Sigmoid colon (tissue), 7 donors: ENCODE data around the gene SND1. TPM values are rescaled to one million over a fixed set of nuclear protein-coding genes. Genes with fewer than 3 reads are reported as not detected.

Source experiments
- DNase-seq: peaks from one replicate; pipeline ENCODE4 v3.0.0-alpha.2; 2019
- H3K27ac ChIP-seq, 4 donors: fragments of 200-600 bp; sonication (generic); one replicate each; pipeline ENCODE4 v1.5.1; 2016 to 2019; ENCODE audit warnings: mild to moderate bottlenecking in 1 of 4
- H3K27me3 ChIP-seq, 3 donors: fragments of 200-600 bp; sonication (generic); one replicate each; pipeline ENCODE4 v1.5.1; 2019; ENCODE audit warnings: mild to moderate bottlenecking in 1 of 3
- H3K36me3 ChIP-seq, 4 donors: fragments of 200-600 bp; sonication (generic); one replicate each; pipeline ENCODE4 v1.5.1; 2016 to 2019
- H3K4me1 ChIP-seq, 4 donors: fragments of 200-600 bp; sonication (generic); one replicate each; pipeline ENCODE4 v1.5.1; 2017 to 2019
- H3K4me3 ChIP-seq, 4 donors: fragments of 200-600 bp; sonication (generic); one replicate each; pipeline ENCODE4 v1.5.1; 2017 to 2019; ENCODE audit warnings: mild to moderate bottlenecking in 2 of 4, moderate library complexity in 1 of 4
- H3K9me3 ChIP-seq, 4 donors: fragments of 200-600 bp in 3 of 4; sonication (generic) in 3 of 4; one replicate each; pipeline versions ENCODE4 v1.5.1 to v1.6.1; 2013 to 2019
- CTCF ChIP-seq, 4 experiments: fragments of 450-650 bp in 3 of 4; fragments of 200-600 bp in 1 of 4; IDR thresholded peaks; one replicate each; pipeline ENCODE4 v1.5.1; 2016 to 2019; ENCODE audit warnings: antibody characterized with exemption in 4 of 4, mild to moderate bottlenecking in 3 of 4, moderate library complexity in 2 of 4
- EP300 ChIP-seq, 4 donors: sonication (generic); formaldehyde crosslinking; IDR thresholded peaks; one replicate each; pipeline ENCODE4 v1.6.1; 2017; ENCODE audit warnings: antibody characterized with exemption in 4 of 4
- POLR2A ChIP-seq, 2 donors: fragments of 450-650 bp; IDR thresholded peaks; one replicate each; pipeline ENCODE4 v1.6.1; 2016; ENCODE audit warnings: antibody characterized with exemption in 2 of 2, mild to moderate bottlenecking in 2 of 2, moderate library complexity in 2 of 2
- POLR2AphosphoS5 ChIP-seq, 4 donors: sonication (generic); formaldehyde crosslinking; IDR thresholded peaks; one replicate each; pipeline ENCODE4 v1.6.1; 2017; ENCODE audit warnings: antibody characterized with exemption in 4 of 4
- WGBS, 2 donors: extraction: QIAGEN DNeasy Blood & Tissue Kit; methylation state at CpG; one replicate each; pipeline ENCODE4 v1.1.7; 2013; 5-methylcytosine and 5-hydroxymethylcytosine counted together
- intact Hi-C: fragments of 100-400 bp; cut with DNase I; formaldehyde crosslinking; loops from one replicate; pipeline ENCODE4 v1.15.1; 2023
- polyA plus RNA-seq, 3 donors: library from polyadenylated mRNA; stranded (reverse); fragments of 200-250 nt; gene quantifications; one replicate each; pipeline ENCODE4 v1.2.3, GENCODE V29; 2013
- total RNA-seq, 4 donors: library from RNA; depleted of rRNA; stranded (reverse); fragments of >200 nt; gene quantifications; one replicate each; pipeline ENCODE4 v1.1.0, GENCODE V29; 2016
- donor health status: healthy with polysubstance abuse.
- donor health status: Bipolar disorder and iron deficiency.
- donor health status: healthy.

SND1 gene
- total and polyA plus RNA-seq, 7 donors, result 30.6 to 93.4 (median 71.3) TPM

GRCh38 chr7:128100225-128100948 is 448.4 kb downstream of the SND1 start:
- TF ChIP-seq POLR2AphosphoS5 (IDR thresholded peaks at IDR 0.05), result no peak
- no peak for TF ChIP-seq POLR2A (IDR thresholded peaks at IDR 0.05)
- no peak for TF ChIP-seq CTCF (IDR thresholded peaks at IDR 0.05)
- no peak for TF ChIP-seq EP300 (IDR thresholded peaks at IDR 0.05)
- H3K9me3 ChIP-seq, result no peaks in the 10 kb centered on the region
- no peaks in the 10 kb centered on the region for H3K36me3 ChIP-seq
- peaks cover 0 to 15% (median 10%) of the 10 kb centered on the region in 4 donors for H3K4me1 ChIP-seq
- no peak overlapping the region for H3K4me3 ChIP-seq
- intact Hi-C loops, result no loop called here
- peaks cover 0 to 32% (median 11%) of the 10 kb centered on the region in 3 donors for H3K27me3 ChIP-seq
- DNase-seq, result no peak
- 91 to 92% methylated on average over 3 of the region's 3 CpGs for WGBS, 2 donors
- no peak overlapping the region for H3K27ac ChIP-seq

GRCh38 chr7:128100949-128101713 is 449.1 kb downstream of the SND1 start:
- Histone ChIP-seq H3K27ac (no peak overlapping the region), H3K9me3 (no peaks in the 10 kb centered on the region), H3K36me3 (no peaks in the 10 kb centered on the region), H3K4me1 (peaks cover 0 to 15% (median 10%) of the 10 kb centered on the region in 4 donors), H3K4me3 (no peak overlapping the region), H3K27me3 (peaks cover 0 to 39% (median 16%) of the 10 kb centered on the region in 3 donors)
- TF ChIP-seq EP300 (IDR thresholded peaks at IDR 0.05) (no peak), POLR2AphosphoS5 (IDR thresholded peaks at IDR 0.05) (no peak), CTCF (IDR thresholded peaks at IDR 0.05) (no peak), POLR2A (IDR thresholded peaks at IDR 0.05) (no peak)
- 62 to 73% methylated on average over 10 of the region's 10 CpGs for WGBS, 2 donors
- no peak for DNase-seq
- intact Hi-C loops, result no loop called here

GRCh38 chr7:128102490-128103291 is 450.7 kb downstream of the SND1 start:
- DNase-seq, result no peak
- Histone ChIP-seq H3K27me3 (peaks cover 0 to 47% (median 16%) of the 10 kb centered on the region in 3 donors), H3K36me3 (no peaks in the 10 kb centered on the region), H3K4me1 (peaks cover 0 to 15% (median 10%) of the 10 kb centered on the region in 4 donors), H3K27ac (no peak overlapping the region), H3K4me3 (no peak overlapping the region), H3K9me3 (no peaks in the 10 kb centered on the region)
- no peak for TF ChIP-seq POLR2AphosphoS5 (IDR thresholded peaks at IDR 0.05)
- no peak for TF ChIP-seq EP300 (IDR thresholded peaks at IDR 0.05)
- TF ChIP-seq POLR2A (IDR thresholded peaks at IDR 0.05), result no peak
- TF ChIP-seq CTCF (IDR thresholded peaks at IDR 0.05), result no peak
- WGBS, 2 donors, result 75 to 89% methylated on average over 7 of the region's 7 CpGs
- intact Hi-C loops, result no loop called here

- peak overlapping the region in 3 of 4 donors; percentile 10 to 35 (median 34) for H3K4me3 ChIP-seq
- no peak overlapping the region for H3K27ac ChIP-seq
- no peaks in the 10 kb centered on the region for H3K36me3 ChIP-seq
- TF ChIP-seq POLR2AphosphoS5 (IDR thresholded peaks at IDR 0.05), result no peak
- TF ChIP-seq POLR2A (IDR thresholded peaks at IDR 0.05), result no peak
- TF ChIP-seq EP300 (IDR thresholded peaks at IDR 0.05), result no peak
- H3K27me3 ChIP-seq, result peaks cover 0 to 51% (median 16%) of the 10 kb centered on the region in 3 donors
- intact Hi-C loops, result no loop called here
- H3K9me3 ChIP-seq, result no peaks in the 10 kb centered on the region
- peaks cover 0 to 15% (median 10%) of the 10 kb centered on the region in 4 donors for H3K4me1 ChIP-seq
- no peak for DNase-seq
- 8 to 15% methylated on average over 44 of the region's 44 CpGs for WGBS, 2 donors
Measured at GRCh38 chr7:128103498-128104107, 451.6 kb downstream of the SND1 start.
